H9 (cell line): Measurements from ENCODE around the gene SCN8A. TPM values are rescaled to one million over a fixed set of nuclear protein-coding genes. Genes with fewer than 3 reads are reported as not detected.

Source experiments
- DNase-seq: peaks from one replicate; pipeline ENCODE4 v3.0.0-alpha.2; 2017
- H2AFZ ChIP-seq: one replicate; pipeline ENCODE4 v1.6.1; 2013; ENCODE audit warnings: mild to moderate bottlenecking, low read length, control low read depth, moderate library complexity
- H2AK5ac ChIP-seq: 2 replicates; pipeline ENCODE4 v1.6.1; 2013; ENCODE audit warnings: low read length, control low read depth, mixed read lengths; ENCODE audit not compliant: insufficient read length
- H2BK120ac ChIP-seq: one replicate; pipeline ENCODE4 v1.6.1; 2013; ENCODE audit warnings: low read depth, mild to moderate bottlenecking, low read length, control low read depth, inconsistent platforms; ENCODE audit not compliant: poor library complexity, severe bottlenecking
- H2BK12ac ChIP-seq: 2 replicates; pipeline ENCODE4 v1.6.1; 2013; ENCODE audit warnings: low read length, control low read depth, mixed read lengths, low read depth; ENCODE audit not compliant: insufficient read length
- H2BK15ac ChIP-seq: 2 replicates; pipeline ENCODE4 v1.6.1; 2013; ENCODE audit warnings: low read depth, low read length, control low read depth
- H2BK20ac ChIP-seq: one replicate; pipeline ENCODE4 v1.6.1; 2013; ENCODE audit warnings: low read depth, mild to moderate bottlenecking, low read length, control low read depth, inconsistent platforms; ENCODE audit not compliant: poor library complexity, severe bottlenecking
- H2BK5ac ChIP-seq: 2 replicates; pipeline ENCODE4 v1.6.1; 2013; ENCODE audit warnings: low read length, control low read depth, mixed read lengths; ENCODE audit not compliant: insufficient read length
- H3K14ac ChIP-seq: 2 replicates; pipeline ENCODE4 v1.6.1; 2013; ENCODE audit warnings: low read length, control low read depth; ENCODE audit not compliant: insufficient read depth
- H3K18ac ChIP-seq: 2 replicates; pipeline ENCODE4 v1.6.1; 2013; ENCODE audit warnings: low read depth, mild to moderate bottlenecking, mixed read lengths, low read length, control low read depth; ENCODE audit not compliant: insufficient read length
- H3K23ac ChIP-seq: 2 replicates; pipeline ENCODE4 v1.6.1; 2013; ENCODE audit warnings: low read length, control low read depth, mixed read lengths, low read depth; ENCODE audit not compliant: insufficient read length
- H3K23me2 ChIP-seq: 2 replicates; pipeline ENCODE4 v1.6.1; 2013; ENCODE audit warnings: low read depth, mild to moderate bottlenecking, mixed read lengths, low read length, control low read depth; ENCODE audit not compliant: insufficient read length, poor library complexity, severe bottlenecking
- H3K27ac ChIP-seq: 2 replicates; pipeline ENCODE4 v1.5.1; 2013; ENCODE audit warnings: low read length, control low read depth, mixed read lengths, low read depth; ENCODE audit not compliant: insufficient read length
- H3K27me3 ChIP-seq: 2 replicates; pipeline ENCODE4 v1.6.1; 2013; ENCODE audit warnings: low read length, control low read depth, inconsistent platforms; ENCODE audit not compliant: insufficient read depth
- H3K4ac ChIP-seq: 2 replicates; pipeline ENCODE4 v1.6.1; 2013; ENCODE audit warnings: low read depth, mild to moderate bottlenecking, control low read depth, inconsistent platforms, low read length, moderate library complexity
- H3K4me1 ChIP-seq: 2 replicates; pipeline ENCODE4 v1.6.1; 2013; ENCODE audit warnings: low read length, control low read depth, inconsistent platforms; ENCODE audit not compliant: insufficient read depth
- H3K4me2 ChIP-seq: 2 replicates; pipeline ENCODE4 v1.6.1; 2013; ENCODE audit warnings: low read length, control low read depth, mixed read lengths; ENCODE audit not compliant: insufficient read length, insufficient read depth
- H3K56ac ChIP-seq: 2 replicates; pipeline ENCODE4 v1.6.1; 2013; ENCODE audit warnings: low read depth, mild to moderate bottlenecking, mixed read lengths, low read length, control low read depth; ENCODE audit not compliant: insufficient read length
- H3K79me1 ChIP-seq: 2 replicates; pipeline ENCODE4 v1.6.1; 2013; ENCODE audit warnings: low read depth, mild to moderate bottlenecking, moderate library complexity, low read length, control low read depth, inconsistent platforms; ENCODE audit not compliant: insufficient read depth, poor library complexity, severe bottlenecking
- H3K79me2 ChIP-seq: 2 replicates; pipeline ENCODE4 v1.6.1; 2013; ENCODE audit warnings: low read length, control low read depth, inconsistent platforms; ENCODE audit not compliant: insufficient read depth
- H3K9ac ChIP-seq: 2 replicates; pipeline ENCODE4 v1.6.1; 2013; ENCODE audit warnings: low read length, control low read depth, mixed read lengths; ENCODE audit not compliant: insufficient read length; ENCODE audit errors: extremely low read depth
- H3K9me3 ChIP-seq: one replicate; pipeline ENCODE4 v1.6.1; 2013; ENCODE audit warnings: low read depth, low read length, inconsistent platforms; ENCODE audit not compliant: control insufficient read depth
- H3T11ph ChIP-seq: one replicate; pipeline ENCODE4 v1.6.1; 2013; ENCODE audit warnings: mild to moderate bottlenecking, low read length, control low read depth, inconsistent platforms
- H4K20me1 ChIP-seq: one replicate; pipeline ENCODE4 v1.6.1; 2013; ENCODE audit not compliant: control insufficient read depth, insufficient read length, insufficient read depth
- H4K5ac ChIP-seq: 2 replicates; pipeline ENCODE4 v1.6.1; 2013; ENCODE audit warnings: low read depth, mild to moderate bottlenecking, mixed read lengths, low read length, control low read depth; ENCODE audit not compliant: insufficient read length
- H4K8ac ChIP-seq: replicated peaks from 2 replicates; pipeline ENCODE4 v1.6.1; 2013; ENCODE audit warnings: low read length, control low read depth, mixed read lengths, low read depth; ENCODE audit not compliant: insufficient read length
- H4K91ac ChIP-seq: 2 replicates; pipeline ENCODE4 v1.6.1; 2013; ENCODE audit warnings: low read depth, mild to moderate bottlenecking, moderate library complexity, mixed read lengths, low read length, control low read depth; ENCODE audit not compliant: insufficient read length
- H3K27ac Mint-ChIP-seq, 3 experiments: 2 replicates in 2 of 3; 3 replicates in 1 of 3; pipeline ENCODE4 v1.8.0; 2020 to 2021; ENCODE audit warnings: mixed read lengths in 3 of 3, mild to moderate bottlenecking in 1 of 3, moderate library complexity in 1 of 3
- H3K27me3 Mint-ChIP-seq: 2 replicates; pipeline ENCODE4 v1.8.0; 2021; ENCODE audit warnings: low read depth, mild to moderate bottlenecking, moderate library complexity, mixed read lengths
- H3K36me3 Mint-ChIP-seq, 3 experiments: 2 replicates in 2 of 3; 3 replicates in 1 of 3; pipeline ENCODE4 v1.8.0; 2020 to 2021; ENCODE audit warnings: low read depth in 3 of 3, mixed read lengths in 3 of 3; ENCODE audit not compliant: insufficient read depth in 1 of 3
- H3K4me1 Mint-ChIP-seq, 2 experiments: 2 replicates each; pipeline ENCODE4 v1.8.0; 2020; ENCODE audit warnings: mixed read lengths in 2 of 2
- H3K4me3 Mint-ChIP-seq, 2 experiments: 2 replicates in 1 of 2; 3 replicates in 1 of 2; pipeline ENCODE4 v1.8.0; 2020 to 2021; ENCODE audit warnings: mild to moderate bottlenecking in 2 of 2, mixed read lengths in 2 of 2, moderate library complexity in 1 of 2
- H3K9me3 Mint-ChIP-seq, 2 experiments: 2 replicates in 1 of 2; 3 replicates in 1 of 2; pipeline ENCODE4 v1.8.0; 2020; ENCODE audit warnings: mild to moderate bottlenecking in 2 of 2, mixed read lengths in 2 of 2, moderate library complexity in 1 of 2
- CTCF ChIP-seq: fragments of 200-600 bp; sonication (generic); conservative IDR thresholded peaks from 3 replicates; pipeline ENCODE4 v1.8.0; 2021; ENCODE audit warnings: antibody characterized with exemption, mild to moderate bottlenecking
- WGBS: extraction: QIAGEN DNeasy Blood & Tissue Kit; methylation state at CpG from one replicate; pipeline ENCODE4 v1.1.7; 2013; ENCODE audit warnings: missing lambda C conversion rate, low lambda C conversion rate, mixed read lengths; ENCODE audit not compliant: insufficient read length; ENCODE audit errors: extremely low coverage; 5-methylcytosine and 5-hydroxymethylcytosine counted together
- total RNA-seq: library from RNA; stranded (reverse); gene quantifications from 2 replicates; pipeline ENCODE4 v1.2.1, GENCODE V29; 2021

The SCN8A gene
- total RNA-seq, 1 experiment from 2014 or later: 15.2 TPM

GRCh38 chr12:51721282-51721940, 130.4 kb downstream of the SCN8A start:
- Histone ChIP-seq H2BK12ac (no peak overlapping the region), H3K18ac (no peak overlapping the region), H4K8ac (no peak overlapping the region), H3K9me3 (no peaks in the 10 kb centered on the region), H4K91ac (no peak overlapping the region), H2BK5ac (no peak overlapping the region), H3K27ac (no peak overlapping the region), H3K9ac (no peak overlapping the region), H2BK20ac (no peak overlapping the region), H2BK120ac (no peak overlapping the region), H4K5ac (no peak overlapping the region), H3K4me2 (peak overlapping the region; percentile 45), H3K23ac (no peak overlapping the region), H3K23me2 (no peaks in the 10 kb centered on the region), H3K27me3 (no peaks in the 10 kb centered on the region), H2AK5ac (no peak overlapping the region), H3K79me1 (no peaks in the 10 kb centered on the region), H2AFZ (no peak overlapping the region), H3K14ac (no peak overlapping the region), H3K56ac (no peak overlapping the region), H3T11ph (no peak overlapping the region), H2BK15ac (no peak overlapping the region), H3K4ac (no peak overlapping the region), H3K4me1 (no peaks in the 10 kb centered on the region), H4K20me1 (no peaks in the 10 kb centered on the region), H3K79me2 (no peaks in the 10 kb centered on the region)
- WGBS: no CpG with 5 or more reads among the region's 44 CpGs
- DNase-seq: peak; percentile 81
- TF ChIP-seq CTCF: no peak
- H3K27ac Mint-ChIP-seq: peak overlapping the region in 1 of 3 experiments; percentile 31; a peak in 1 of 7 replicates
- peak overlapping the region in 1 of 2 experiments; percentile 17; a peak in 1 of 5 replicates for H3K4me3 Mint-ChIP-seq
- H3K9me3 Mint-ChIP-seq: no peaks in the 10 kb centered on the region
- no peaks in the 10 kb centered on the region for H3K27me3 Mint-ChIP-seq
- peaks cover 6 to 8% (median 6%) of the 10 kb centered on the region in 3 experiments; a peak in 4 of 7 replicates for H3K36me3 Mint-ChIP-seq
- peaks cover 0 to 4% of the 10 kb centered on the region in 2 experiments; a peak in 1 of 4 replicates for H3K4me1 Mint-ChIP-seq
